HCT116 (cell line): ENCODE data around the gene BPTF.

Experiments used
- ATF3 ChIP-seq: IDR thresholded peaks from 2 replicates; pipeline ENCODE4 v1.6.1; 2012
- CTCF ChIP-seq, 3 experiments: fragments of 200-600 bp in 1 of 3; sonication (generic) in 1 of 3; IDR thresholded peaks in 2 of 3; conservative IDR thresholded peaks in 1 of 3; 2 replicates each; pipeline ENCODE4 v1.5.1; 2012 to 2017; ENCODE audit warnings: low read depth in 2 of 3, low read length in 2 of 3, antibody characterized with exemption in 1 of 3, borderline replicate concordance in 1 of 3, control low read depth in 1 of 3, mild to moderate bottlenecking in 1 of 3, mixed read lengths in 1 of 3, mixed run types in 1 of 3, moderate library complexity in 1 of 3; ENCODE audit not compliant: insufficient read depth in 1 of 3
- EZH2 ChIP-seq: fragments of 200-600 bp; sonication (generic); IDR thresholded peaks from 2 replicates; pipeline ENCODE4 v1.6.1; 2017; ENCODE audit warnings: antibody characterized with exemption, mixed run types
- FOSL1 ChIP-seq: IDR thresholded peaks from 2 replicates; pipeline ENCODE4 v1.6.1; 2012; ENCODE audit warnings: low read depth
- MAX ChIP-seq: IDR thresholded peaks from 2 replicates; pipeline ENCODE4 v1.6.1; 2012
- POLR2A ChIP-seq: IDR thresholded peaks from 2 replicates; pipeline ENCODE4 v1.7.0; 2011; ENCODE audit warnings: borderline replicate concordance; ENCODE audit not compliant: insufficient read depth, insufficient read length; ENCODE audit errors: extremely low read depth
- POLR2AphosphoS5 ChIP-seq: IDR thresholded peaks from 2 replicates; pipeline ENCODE4 v1.6.1; 2011; ENCODE audit warnings: mild to moderate bottlenecking, low read depth, low read length, moderate library complexity
- SIN3A ChIP-seq: IDR thresholded peaks from 2 replicates; pipeline ENCODE4 v1.6.1; 2012; ENCODE audit warnings: low read depth
- TCF7L2 ChIP-seq: IDR thresholded peaks from 2 replicates; pipeline ENCODE4 v1.7.0; 2011; ENCODE audit warnings: borderline replicate concordance, inconsistent platforms; ENCODE audit not compliant: insufficient read depth, insufficient read length; ENCODE audit errors: extremely low read depth
- YY1 ChIP-seq: IDR thresholded peaks from 2 replicates; pipeline ENCODE4 v1.6.1; 2011; ENCODE audit warnings: low read length, low read depth, moderate library complexity, mild to moderate bottlenecking; ENCODE audit not compliant: insufficient replicate concordance; ENCODE audit errors: extremely low read depth
- TF ChIP-seq, protein P1 (sequence below): IDR thresholded peaks from 2 replicates; pipeline ENCODE4 v1.6.1; 2011; ENCODE audit warnings: mild to moderate bottlenecking, low read length, moderate library complexity; ENCODE audit not compliant: insufficient replicate concordance; ENCODE audit errors: extremely low read depth
- TF ChIP-seq, protein P2 (sequence below): IDR thresholded peaks from 2 replicates; pipeline ENCODE4 v1.6.1; 2012; ENCODE audit warnings: low read depth

DNA sequence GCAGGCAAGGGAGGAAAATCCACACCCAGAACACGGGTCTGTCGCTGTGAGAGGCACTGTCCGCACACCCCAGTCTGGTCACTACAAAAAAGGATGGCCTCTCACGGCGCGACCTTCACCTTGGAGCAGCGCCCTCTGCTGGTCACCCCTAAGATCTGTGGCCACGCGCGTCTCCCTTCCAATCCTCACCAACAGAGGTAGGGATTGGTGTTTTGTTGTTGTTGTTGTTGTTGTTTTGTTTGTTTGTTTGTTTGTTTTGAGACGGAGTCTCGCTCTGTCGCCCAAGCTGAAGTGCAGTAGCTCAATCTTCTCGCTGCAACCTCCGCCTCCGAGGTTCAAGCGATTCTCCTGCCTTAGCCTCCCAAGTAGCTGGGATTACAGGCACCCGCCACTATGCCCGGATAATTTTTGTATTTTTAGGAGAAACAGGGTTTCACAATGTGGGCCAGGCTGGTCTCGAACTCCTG, 185.9 kb downstream of the BPTF start:
- TF ChIP-seq YY1 (peak; percentile 51), POLR2AphosphoS5 (no peak), ATF3 (no peak), SIN3A (no peak), CTCF (IDR thresholded peaks at IDR 0.05 in 2 of 3, conservative IDR thresholded peaks at IDR 0.05 in 1 of 3; ENCODE audit: borderline replicate concordance in 1 of 3, insufficient read depth in 1 of 3, low read depth in 2 of 3, low read length in 2 of 3) (peak; percentile 71 to 97 (median 93)), EZH2 (no peak), FOSL1 (no peak), MAX (no peak), POLR2A (no peak), TCF7L2 (no peak)
- TF ChIP-seq, protein P1, sequence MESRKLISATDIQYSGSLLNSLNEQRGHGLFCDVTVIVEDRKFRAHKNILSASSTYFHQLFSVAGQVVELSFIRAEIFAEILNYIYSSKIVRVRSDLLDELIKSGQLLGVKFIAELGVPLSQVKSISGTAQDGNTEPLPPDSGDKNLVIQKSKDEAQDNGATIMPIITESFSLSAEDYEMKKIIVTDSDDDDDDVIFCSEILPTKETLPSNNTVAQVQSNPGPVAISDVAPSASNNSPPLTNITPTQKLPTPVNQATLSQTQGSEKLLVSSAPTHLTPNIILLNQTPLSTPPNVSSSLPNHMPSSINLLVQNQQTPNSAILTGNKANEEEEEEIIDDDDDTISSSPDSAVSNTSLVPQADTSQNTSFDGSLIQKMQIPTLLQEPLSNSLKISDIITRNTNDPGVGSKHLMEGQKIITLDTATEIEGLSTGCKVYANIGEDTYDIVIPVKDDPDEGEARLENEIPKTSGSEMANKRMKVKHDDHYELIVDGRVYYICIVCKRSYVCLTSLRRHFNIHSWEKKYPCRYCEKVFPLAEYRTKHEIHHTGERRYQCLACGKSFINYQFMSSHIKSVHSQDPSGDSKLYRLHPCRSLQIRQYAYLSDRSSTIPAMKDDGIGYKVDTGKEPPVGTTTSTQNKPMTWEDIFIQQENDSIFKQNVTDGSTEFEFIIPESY = no peak
- TF ChIP-seq, protein P2, sequence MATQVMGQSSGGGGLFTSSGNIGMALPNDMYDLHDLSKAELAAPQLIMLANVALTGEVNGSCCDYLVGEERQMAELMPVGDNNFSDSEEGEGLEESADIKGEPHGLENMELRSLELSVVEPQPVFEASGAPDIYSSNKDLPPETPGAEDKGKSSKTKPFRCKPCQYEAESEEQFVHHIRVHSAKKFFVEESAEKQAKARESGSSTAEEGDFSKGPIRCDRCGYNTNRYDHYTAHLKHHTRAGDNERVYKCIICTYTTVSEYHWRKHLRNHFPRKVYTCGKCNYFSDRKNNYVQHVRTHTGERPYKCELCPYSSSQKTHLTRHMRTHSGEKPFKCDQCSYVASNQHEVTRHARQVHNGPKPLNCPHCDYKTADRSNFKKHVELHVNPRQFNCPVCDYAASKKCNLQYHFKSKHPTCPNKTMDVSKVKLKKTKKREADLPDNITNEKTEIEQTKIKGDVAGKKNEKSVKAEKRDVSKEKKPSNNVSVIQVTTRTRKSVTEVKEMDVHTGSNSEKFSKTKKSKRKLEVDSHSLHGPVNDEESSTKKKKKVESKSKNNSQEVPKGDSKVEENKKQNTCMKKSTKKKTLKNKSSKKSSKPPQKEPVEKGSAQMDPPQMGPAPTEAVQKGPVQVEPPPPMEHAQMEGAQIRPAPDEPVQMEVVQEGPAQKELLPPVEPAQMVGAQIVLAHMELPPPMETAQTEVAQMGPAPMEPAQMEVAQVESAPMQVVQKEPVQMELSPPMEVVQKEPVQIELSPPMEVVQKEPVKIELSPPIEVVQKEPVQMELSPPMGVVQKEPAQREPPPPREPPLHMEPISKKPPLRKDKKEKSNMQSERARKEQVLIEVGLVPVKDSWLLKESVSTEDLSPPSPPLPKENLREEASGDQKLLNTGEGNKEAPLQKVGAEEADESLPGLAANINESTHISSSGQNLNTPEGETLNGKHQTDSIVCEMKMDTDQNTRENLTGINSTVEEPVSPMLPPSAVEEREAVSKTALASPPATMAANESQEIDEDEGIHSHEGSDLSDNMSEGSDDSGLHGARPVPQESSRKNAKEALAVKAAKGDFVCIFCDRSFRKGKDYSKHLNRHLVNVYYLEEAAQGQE = no peak
